Adrenal gland (tissue), 5 donors: Measurements from ENCODE around the gene CYP2S1.

Source experiments
- POLR2A ChIP-seq, 2 donors: fragments of 450-650 bp; IDR thresholded peaks; one replicate each; pipeline ENCODE4 v1.6.1; 2017; ENCODE audit warnings: antibody characterized with exemption in 2 of 2, mild to moderate bottlenecking in 2 of 2, moderate library complexity in 1 of 2
- TF ChIP-seq, protein P1 (sequence below), 6 experiments: fragments of 450-650 bp in 4 of 6; fragments of 200-600 bp in 2 of 6; sonication (generic) in 1 of 6; IDR thresholded peaks; 1 replicate in 5 of 6; 2 replicates in 1 of 6; pipeline versions ENCODE4 v1.5.1 to v1.8.0; 2016 to 2021; ENCODE audit warnings: antibody characterized with exemption in 6 of 6, mild to moderate bottlenecking in 2 of 6, moderate library complexity in 1 of 6
- donor health status: DM: no; HTN: no; CAD: no.

- no peak for TF ChIP-seq POLR2A (IDR thresholded peaks at IDR 0.05)
- TF ChIP-seq, protein P1, sequence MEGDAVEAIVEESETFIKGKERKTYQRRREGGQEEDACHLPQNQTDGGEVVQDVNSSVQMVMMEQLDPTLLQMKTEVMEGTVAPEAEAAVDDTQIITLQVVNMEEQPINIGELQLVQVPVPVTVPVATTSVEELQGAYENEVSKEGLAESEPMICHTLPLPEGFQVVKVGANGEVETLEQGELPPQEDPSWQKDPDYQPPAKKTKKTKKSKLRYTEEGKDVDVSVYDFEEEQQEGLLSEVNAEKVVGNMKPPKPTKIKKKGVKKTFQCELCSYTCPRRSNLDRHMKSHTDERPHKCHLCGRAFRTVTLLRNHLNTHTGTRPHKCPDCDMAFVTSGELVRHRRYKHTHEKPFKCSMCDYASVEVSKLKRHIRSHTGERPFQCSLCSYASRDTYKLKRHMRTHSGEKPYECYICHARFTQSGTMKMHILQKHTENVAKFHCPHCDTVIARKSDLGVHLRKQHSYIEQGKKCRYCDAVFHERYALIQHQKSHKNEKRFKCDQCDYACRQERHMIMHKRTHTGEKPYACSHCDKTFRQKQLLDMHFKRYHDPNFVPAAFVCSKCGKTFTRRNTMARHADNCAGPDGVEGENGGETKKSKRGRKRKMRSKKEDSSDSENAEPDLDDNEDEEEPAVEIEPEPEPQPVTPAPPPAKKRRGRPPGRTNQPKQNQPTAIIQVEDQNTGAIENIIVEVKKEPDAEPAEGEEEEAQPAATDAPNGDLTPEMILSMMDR (IDR thresholded peaks at IDR 0.05): no peak
These were observed 13.4 kb downstream of the CYP2S1 start for GRCh38 chr19:41206456-41206855.
